Measurements from ENCODE around the gene SLC35F4. TPM values are rescaled to one million over a fixed set of nuclear protein-coding genes. Genes with fewer than 3 reads are reported as not detected.

SLC35F4 gene
- total RNA-seq, 4 donors from 2014 or later, result not detected

DNA sequence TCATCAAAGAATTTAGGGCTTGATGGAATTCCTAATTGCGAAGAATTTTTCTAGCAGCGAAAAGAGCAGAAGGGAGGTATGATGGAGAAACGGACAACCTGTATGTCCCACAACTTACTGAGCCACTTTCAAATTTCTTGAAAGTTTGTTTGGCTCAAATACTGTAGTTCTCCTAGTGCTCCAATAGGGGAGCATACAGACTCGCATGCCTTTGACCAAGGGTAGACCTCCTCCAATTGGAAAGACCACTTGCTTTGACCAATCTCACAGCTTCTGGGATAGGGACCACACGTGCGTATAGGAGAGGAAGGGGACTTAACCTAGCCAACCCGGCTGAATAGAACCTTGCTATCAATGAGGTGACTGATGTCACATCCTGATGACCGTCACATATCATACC is 28.6 kb downstream of the SLC35F4 start:
- ATAC-seq (ENCODE audit: low FRiP score) (no peak), DNase-seq (ENCODE audit: low spot score) (no peak)
- TF ChIP-seq, protein P1, sequence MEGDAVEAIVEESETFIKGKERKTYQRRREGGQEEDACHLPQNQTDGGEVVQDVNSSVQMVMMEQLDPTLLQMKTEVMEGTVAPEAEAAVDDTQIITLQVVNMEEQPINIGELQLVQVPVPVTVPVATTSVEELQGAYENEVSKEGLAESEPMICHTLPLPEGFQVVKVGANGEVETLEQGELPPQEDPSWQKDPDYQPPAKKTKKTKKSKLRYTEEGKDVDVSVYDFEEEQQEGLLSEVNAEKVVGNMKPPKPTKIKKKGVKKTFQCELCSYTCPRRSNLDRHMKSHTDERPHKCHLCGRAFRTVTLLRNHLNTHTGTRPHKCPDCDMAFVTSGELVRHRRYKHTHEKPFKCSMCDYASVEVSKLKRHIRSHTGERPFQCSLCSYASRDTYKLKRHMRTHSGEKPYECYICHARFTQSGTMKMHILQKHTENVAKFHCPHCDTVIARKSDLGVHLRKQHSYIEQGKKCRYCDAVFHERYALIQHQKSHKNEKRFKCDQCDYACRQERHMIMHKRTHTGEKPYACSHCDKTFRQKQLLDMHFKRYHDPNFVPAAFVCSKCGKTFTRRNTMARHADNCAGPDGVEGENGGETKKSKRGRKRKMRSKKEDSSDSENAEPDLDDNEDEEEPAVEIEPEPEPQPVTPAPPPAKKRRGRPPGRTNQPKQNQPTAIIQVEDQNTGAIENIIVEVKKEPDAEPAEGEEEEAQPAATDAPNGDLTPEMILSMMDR (IDR thresholded peaks at IDR 0.05), result no peak

DNA sequence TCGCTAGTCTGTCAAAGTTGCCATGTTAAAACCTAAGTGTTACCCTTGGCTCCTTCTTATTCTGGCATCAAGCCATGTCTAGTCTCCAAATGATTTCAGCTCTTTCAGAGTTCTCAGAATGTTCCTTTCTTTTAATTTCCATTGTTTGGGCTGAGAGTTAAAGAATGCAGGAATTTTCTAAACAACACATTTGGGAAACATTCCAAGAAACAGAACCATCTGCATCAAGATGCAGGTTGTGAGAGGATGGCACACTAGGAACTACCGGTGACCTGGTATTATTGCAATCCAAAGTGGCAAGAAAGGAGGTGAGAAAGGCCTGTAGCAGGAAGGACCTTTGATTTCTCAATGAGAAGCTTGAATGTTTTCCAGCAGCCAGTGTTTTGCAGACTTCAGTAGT is 30.1 kb downstream of the SLC35F4 start:
- DNase-seq (ENCODE audit: low spot score), result no peak
- no peak for ATAC-seq (ENCODE audit: low FRiP score)
- TF ChIP-seq, protein P1 (IDR thresholded peaks at IDR 0.05), result no peak

DNA sequence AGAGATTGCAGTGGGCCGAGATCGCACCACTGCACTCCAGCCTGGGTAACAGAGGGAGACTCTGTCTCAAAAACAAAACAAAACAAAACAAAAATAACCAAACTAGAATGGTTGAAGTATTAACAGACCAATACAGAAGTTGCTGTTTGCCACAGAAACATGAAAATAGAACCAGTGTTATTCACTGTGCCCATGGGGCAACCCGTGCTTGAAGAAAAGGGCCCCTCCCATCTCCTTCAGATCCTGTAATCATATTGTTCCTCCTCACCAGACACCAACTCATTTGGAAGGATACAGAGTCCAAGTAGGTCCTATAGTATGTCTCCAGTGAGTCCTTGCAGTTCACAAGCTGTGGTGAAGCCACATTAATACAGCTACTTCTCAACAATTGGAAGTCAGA is 30.9 kb downstream of the SLC35F4 start:
- TF ChIP-seq, protein P1 (IDR thresholded peaks at IDR 0.05), result no peak
- DNase-seq (ENCODE audit: low spot score), result no peak
- no peak for ATAC-seq (ENCODE audit: low FRiP score)

DNA sequence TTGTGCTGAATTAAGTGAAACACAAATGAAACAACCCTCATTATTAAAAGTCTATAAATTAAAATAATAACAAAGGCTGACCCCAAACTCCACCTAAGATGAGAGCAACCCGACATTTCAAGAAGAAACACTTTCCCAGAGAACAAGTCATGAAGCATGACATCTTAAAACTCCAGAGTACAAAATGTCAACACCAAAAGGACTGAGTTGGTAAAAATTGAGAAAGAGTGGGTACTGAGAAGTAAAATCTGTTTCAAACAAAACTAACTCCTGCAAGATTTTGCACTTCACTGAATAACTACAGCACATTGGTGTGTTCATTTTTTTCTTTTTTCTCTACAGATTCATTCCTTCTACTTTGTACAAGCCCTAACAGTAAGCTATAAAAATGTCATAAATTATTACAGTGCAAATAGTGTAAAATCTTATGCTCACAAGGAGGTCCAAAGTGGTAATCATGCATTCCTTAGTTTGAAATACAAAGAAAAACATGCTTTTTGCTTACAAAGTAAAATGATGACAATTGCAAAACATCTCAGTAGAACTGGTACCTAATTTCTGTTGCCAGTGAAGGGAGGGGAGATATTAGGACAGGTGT is 31.8 kb downstream of the SLC35F4 start:
- TF ChIP-seq, protein P1 (IDR thresholded peaks at IDR 0.05), result no peak
- DNase-seq (ENCODE audit: low spot score) (no peak), ATAC-seq (ENCODE audit: low FRiP score) (no peak)

DNA sequence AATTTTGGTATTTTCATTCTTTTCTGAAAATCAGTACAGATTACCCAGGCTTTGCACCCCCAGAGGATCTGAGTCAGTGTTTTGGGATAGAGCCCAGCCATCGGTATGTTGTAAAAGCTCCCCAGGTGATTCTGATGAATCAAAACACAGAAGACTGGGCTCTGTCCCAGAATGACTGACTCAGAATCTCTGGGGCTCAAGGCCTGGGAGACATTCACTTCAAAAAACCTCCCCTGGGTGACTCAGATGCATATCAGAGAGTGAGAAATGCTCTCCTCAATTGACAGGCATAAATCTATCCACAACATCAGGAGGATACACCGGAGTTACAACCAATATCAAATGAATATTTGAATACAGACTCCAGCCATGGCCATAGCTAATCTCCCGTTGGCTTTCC is 32.6 kb downstream of the SLC35F4 start:
- TF ChIP-seq, protein P1 (IDR thresholded peaks at IDR 0.05), result no peak
- ATAC-seq (ENCODE audit: low FRiP score) (peak; percentile 97), DNase-seq (ENCODE audit: low spot score) (peak; percentile 24)

DNA sequence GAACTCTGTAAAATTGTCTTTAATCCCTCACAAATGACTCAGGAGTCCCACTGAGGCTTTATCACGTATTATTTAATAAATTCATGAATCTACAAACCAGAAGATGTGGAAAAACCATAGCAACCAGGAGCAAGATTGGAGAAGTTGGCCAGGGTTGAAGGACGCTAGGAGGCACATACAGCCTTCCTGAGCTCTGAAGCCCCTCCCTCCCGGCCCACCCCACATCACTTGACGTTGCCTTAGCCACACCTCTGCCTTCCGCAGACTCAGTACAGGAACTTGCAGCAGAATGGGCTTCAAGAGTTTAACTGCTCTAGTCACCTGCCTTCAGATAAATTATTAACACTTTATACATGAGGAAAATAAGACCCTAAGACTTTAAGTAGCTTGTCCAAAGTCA is 33.9 kb downstream of the SLC35F4 start:
- TF ChIP-seq, protein P1 (IDR thresholded peaks at IDR 0.05), result no peak
- no peak for ATAC-seq (ENCODE audit: low FRiP score)
- no peak for DNase-seq (ENCODE audit: low spot score)

DNA sequence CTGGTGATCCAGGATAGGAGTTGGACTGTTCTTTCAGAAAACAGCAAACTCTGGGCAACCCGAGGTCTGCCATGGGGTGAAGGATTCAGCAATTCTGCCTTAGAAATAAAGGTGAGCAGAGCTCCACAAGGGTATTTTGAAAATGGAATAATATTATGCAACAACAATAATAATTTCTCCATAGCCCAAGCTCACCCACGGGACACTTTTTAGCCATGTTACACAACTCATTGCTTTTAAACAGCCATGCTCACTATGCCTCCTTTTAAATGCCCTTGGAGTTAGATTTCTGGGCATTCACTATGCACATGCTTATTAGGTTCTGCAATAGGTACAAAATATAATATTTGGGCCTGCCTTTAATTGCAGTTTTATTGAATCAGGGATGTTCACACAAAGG is 37.2 kb downstream of the SLC35F4 start:
- DNase-seq (ENCODE audit: low spot score) (no peak), ATAC-seq (ENCODE audit: low FRiP score) (no peak)
- TF ChIP-seq, protein P1 (IDR thresholded peaks at IDR 0.05), result no peak

Measured in omental fat pad (tissue), 4 donors.